NCI-H1930 (cell line): ENCODE measurements around the gene AKAP5.
"Not testable (repeated sequence)": the region's sequence is repeated elsewhere in the genome, so short reads cannot be mapped to it uniquely, and the experiment has no call there.

Source experiments
- DNase-seq, 2 experiments: peaks; one replicate each; lab custom pipeline; 2025; lab: John Stamatoyannopoulos, UW

The AKAP5 gene

GRCh38 chr14:64502887-64503433, 37.7 kb downstream of the AKAP5 start:
- no peak for DNase-seq

- DNase-seq, result peak; percentile 80 to 81
These were observed 38.4 kb downstream of the AKAP5 start, which contains the start of gene ZBTB25 for GRCh38 chr14:64503434-64504309. TSS of gene ZBTB25 (minus strand) at chr14:64503838. CDS start at chr14:64490533, 13,305 bp downstream.

- DNase-seq, result peak; percentile 49 to 56
These were observed 39.1 kb downstream of the AKAP5 start, which contains the start of gene ZBTB1 for GRCh38 chr14:64504310-64504896. TSS of gene ZBTB1 (plus strand) at chr14:64504770. CDS start at chr14:64521505, 16,735 bp downstream.

- peak; percentile 56 to 60 for DNase-seq
These were observed 39.8 kb downstream of the AKAP5 start for GRCh38 chr14:64504897-64505794.

- DNase-seq, result no peak
These were observed 41.4 kb downstream of the AKAP5 start for GRCh38 chr14:64506721-64507120.

- DNase-seq, result no peak
These were observed 42.3 kb downstream of the AKAP5 start for GRCh38 chr14:64507376-64508156.

GRCh38 chr14:64508215-64508776, 43.0 kb downstream of the AKAP5 start:
- no peak for DNase-seq

GRCh38 chr14:64509036-64509435, 43.7 kb downstream of the AKAP5 start:
- no peak for DNase-seq

- DNase-seq, result peak; percentile 31 to 58
These were observed 45.7 kb downstream of the AKAP5 start for GRCh38 chr14:64510825-64511671.

GRCh38 chr14:64513271-64513670, 48.0 kb downstream of the AKAP5 start:
- DNase-seq, result no peak

GRCh38 chr14:64515053-64515452, 49.8 kb downstream of the AKAP5 start:
- DNase-seq, result no peak

GRCh38 chr14:64516969-64517368, 51.7 kb downstream of the AKAP5 start:
- no peak for DNase-seq

GRCh38 chr14:64517667-64518066, 52.4 kb downstream of the AKAP5 start:
- DNase-seq, result not testable (repeated sequence)

- no peak for DNase-seq
These were observed 52.9 kb downstream of the AKAP5 start for GRCh38 chr14:64518229-64518628.

- DNase-seq, result no peak
These were observed 55.4 kb downstream of the AKAP5 start for GRCh38 chr14:64520699-64521098.

GRCh38 chr14:64522591-64523355, 57.5 kb downstream of the AKAP5 start:
- DNase-seq, result no peak
